Measurements from ENCODE around the gene SLC44A4.
A peak's percentile ranks its signal among the peaks of the same experiment; 100 is the strongest.
"Not testable (repeated sequence)": the region's sequence is repeated elsewhere in the genome, so short reads cannot be mapped to it uniquely, and the experiment has no call there.

Gene SLC44A4

GRCh38 chr6:31819871-31820299 is 58.9 kb downstream of the SLC44A4 start:
- no peak overlapping the region for H2BK120ac ChIP-seq (ENCODE audit: low read depth, low read length)
- H3K9me3 ChIP-seq (ENCODE audit: control insufficient read depth, low read length) = no peaks in the 10 kb centered on the region
- H3K4me2 ChIP-seq (ENCODE audit: low read length, poor library complexity, severe bottlenecking) = no peak overlapping the region
- peak overlapping the region; percentile 10 for H4K8ac ChIP-seq (ENCODE audit: low read length)
- H2AK5ac ChIP-seq (ENCODE audit: low read length, severe bottlenecking) = no peak overlapping the region
- no peak overlapping the region for H2BK5ac ChIP-seq (ENCODE audit: low read depth, low read length, poor library complexity, severe bottlenecking)
- peak overlapping the region; percentile 32 for H3K9ac ChIP-seq (ENCODE audit: low read length)
- no peak overlapping the region for H3K4ac ChIP-seq (ENCODE audit: low read depth in 1 of 2, low read length in 2 of 2)
- no peak overlapping the region for H2AFZ ChIP-seq (ENCODE audit: low read depth, low read length)
- H2BK12ac ChIP-seq (ENCODE audit: low read length in 2 of 2) = no peak overlapping the region
- H3K14ac ChIP-seq (ENCODE audit: low read length in 2 of 2) = no peak overlapping the region
- H3K27me3 ChIP-seq (ENCODE audit: control insufficient read depth in 1 of 2, insufficient read depth in 1 of 2, low read length in 2 of 2) = no peaks in the 10 kb centered on the region
- no peak overlapping the region for H3K4me3 ChIP-seq (ENCODE audit: insufficient read depth in 1 of 2, low read depth in 1 of 2, low read length in 2 of 2)
- no peak overlapping the region for H3K18ac ChIP-seq (ENCODE audit: low read depth in 1 of 2, low read length in 2 of 2)
- DNase-seq = no peak
- H3K36me3 ChIP-seq (ENCODE audit: control insufficient read depth in 1 of 2, insufficient read depth in 2 of 2, low read depth in 1 of 2, low read length in 2 of 2) = no peaks in the 10 kb centered on the region
- no peak overlapping the region for H4K91ac ChIP-seq (ENCODE audit: low read length)
- H2BK15ac ChIP-seq (ENCODE audit: low read depth, poor library complexity, severe bottlenecking) = no peak overlapping the region
- H3K4me1 ChIP-seq (ENCODE audit: control insufficient read depth, insufficient read depth, low read depth, low read length) = peaks cover 16% of the 10 kb centered on the region
- H3K27ac ChIP-seq (ENCODE audit: low read length, poor library complexity, severe bottlenecking) = no peak overlapping the region
- peaks cover 6% of the 10 kb centered on the region for H3K79me1 ChIP-seq (replicated peaks; ENCODE audit: low read length, poor library complexity, severe bottlenecking)
- H3K23ac ChIP-seq (ENCODE audit: low read length in 2 of 2) = no peak overlapping the region

DNA sequence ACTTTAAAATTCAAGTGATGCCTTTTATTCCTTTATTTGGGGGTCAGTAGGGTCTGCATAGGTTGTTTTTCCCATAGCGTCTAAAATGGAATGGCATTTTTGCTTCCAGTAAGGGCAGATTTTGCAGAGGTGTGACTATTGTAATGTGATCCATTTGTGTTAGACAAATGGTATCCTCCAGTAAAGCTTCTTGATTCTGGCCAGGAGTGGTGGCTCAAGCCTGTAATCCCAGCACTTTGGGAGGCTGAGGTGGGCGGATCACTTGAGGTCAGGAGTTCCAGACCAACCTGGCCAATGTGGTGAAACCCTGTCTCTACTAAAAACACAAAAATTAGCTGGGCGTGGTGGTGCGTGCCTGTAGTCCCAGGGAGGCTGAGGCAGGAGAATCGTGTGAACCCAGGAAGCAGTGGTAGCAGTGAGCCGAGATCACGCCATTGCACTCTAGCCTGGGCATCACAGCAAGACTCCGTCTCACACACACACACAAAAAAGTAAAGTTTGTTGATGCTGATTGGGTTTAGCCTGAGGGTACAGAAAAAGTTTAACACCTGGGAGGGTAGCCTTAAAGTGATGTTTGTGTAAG is 60.8 kb downstream of the SLC44A4 start:
- H2AFZ ChIP-seq (ENCODE audit: low read depth, low read length); H3K27me3 ChIP-seq (ENCODE audit: control insufficient read depth in 1 of 2, insufficient read depth in 1 of 2, low read length in 2 of 2); H3K18ac ChIP-seq (ENCODE audit: low read depth in 1 of 2, low read length in 2 of 2); H3K4me2 ChIP-seq (ENCODE audit: low read length, poor library complexity, severe bottlenecking); H4K91ac ChIP-seq (ENCODE audit: low read length); H3K9me3 ChIP-seq (ENCODE audit: control insufficient read depth, low read length); H2BK5ac ChIP-seq (ENCODE audit: low read depth, low read length, poor library complexity, severe bottlenecking); H2AK5ac ChIP-seq (ENCODE audit: low read length, severe bottlenecking); H3K23ac ChIP-seq (ENCODE audit: low read length in 2 of 2); H3K14ac ChIP-seq (ENCODE audit: low read length in 2 of 2); H3K27ac ChIP-seq (ENCODE audit: low read length, poor library complexity, severe bottlenecking); H4K8ac ChIP-seq (ENCODE audit: low read length); H2BK12ac ChIP-seq (ENCODE audit: low read length in 2 of 2); H2BK15ac ChIP-seq (ENCODE audit: low read depth, poor library complexity, severe bottlenecking); H3K36me3 ChIP-seq (ENCODE audit: control insufficient read depth in 1 of 2, insufficient read depth in 2 of 2, low read depth in 1 of 2, low read length in 2 of 2); H3K4ac ChIP-seq (ENCODE audit: low read depth in 1 of 2, low read length in 2 of 2); DNase-seq; H3K79me1 ChIP-seq (replicated peaks; ENCODE audit: low read length, poor library complexity, severe bottlenecking); H2BK120ac ChIP-seq (ENCODE audit: low read depth, low read length): not testable (repeated sequence)
- H3K9ac ChIP-seq (ENCODE audit: low read length) = peak overlapping the region; percentile 81
- peaks cover 15% of the 10 kb centered on the region for H3K4me1 ChIP-seq (ENCODE audit: control insufficient read depth, insufficient read depth, low read depth, low read length)
- 95% methylated on average over 5 of the region's 8 CpGs for WGBS
- H3K4me3 ChIP-seq (ENCODE audit: insufficient read depth in 1 of 2, low read depth in 1 of 2, low read length in 2 of 2) = peak overlapping the region in 1 of 2 experiments; percentile 80

GRCh38 chr6:31817133-31817928 is 61.5 kb downstream of the SLC44A4 start:
- not testable (repeated sequence) for H3K9me3 ChIP-seq (ENCODE audit: control insufficient read depth, low read length); H4K8ac ChIP-seq (ENCODE audit: low read length); H2AFZ ChIP-seq (ENCODE audit: low read depth, low read length); H3K4ac ChIP-seq (ENCODE audit: low read depth in 1 of 2, low read length in 2 of 2); H2BK15ac ChIP-seq (ENCODE audit: low read depth, poor library complexity, severe bottlenecking); H2AK5ac ChIP-seq (ENCODE audit: low read length, severe bottlenecking); H2BK5ac ChIP-seq (ENCODE audit: low read depth, low read length, poor library complexity, severe bottlenecking); H3K23ac ChIP-seq (ENCODE audit: low read length in 2 of 2); H2BK120ac ChIP-seq (ENCODE audit: low read depth, low read length); H3K36me3 ChIP-seq (ENCODE audit: control insufficient read depth in 1 of 2, insufficient read depth in 2 of 2, low read depth in 1 of 2, low read length in 2 of 2); H3K27ac ChIP-seq (ENCODE audit: low read length, poor library complexity, severe bottlenecking); H3K14ac ChIP-seq (ENCODE audit: low read length in 2 of 2); H3K27me3 ChIP-seq (ENCODE audit: control insufficient read depth in 1 of 2, insufficient read depth in 1 of 2, low read length in 2 of 2); H4K91ac ChIP-seq (ENCODE audit: low read length); H2BK12ac ChIP-seq (ENCODE audit: low read length in 2 of 2); DNase-seq; H3K18ac ChIP-seq (ENCODE audit: low read depth in 1 of 2, low read length in 2 of 2); H3K79me1 ChIP-seq (replicated peaks; ENCODE audit: low read length, poor library complexity, severe bottlenecking)
- Histone ChIP-seq H3K9ac (ENCODE audit: low read length) (peak overlapping the region; percentile 81), H3K4me1 (ENCODE audit: control insufficient read depth, insufficient read depth, low read depth, low read length) (peaks cover 13% of the 10 kb centered on the region), H3K4me3 (ENCODE audit: insufficient read depth in 1 of 2, low read depth in 1 of 2, low read length in 2 of 2) (peak overlapping the region; percentile 40 to 80), H3K4me2 (ENCODE audit: low read length, poor library complexity, severe bottlenecking) (peak overlapping the region; percentile 39)
- WGBS = 88% methylated on average over 13 of the region's 37 CpGs

GRCh38 chr6:31815025-31815838 is 63.6 kb downstream of the SLC44A4 start, which contains the start of the genes HSPA1A and HSPA1L:
Gene HSPA1A (plus strand): TSS chr6:31815543. CDS start chr6:31815757, 214 bp downstream.
Gene HSPA1L (minus strand): TSS chr6:31815283. CDS start chr6:31811972, 3,311 bp downstream.
- Histone ChIP-seq H2BK5ac (ENCODE audit: low read depth, low read length, poor library complexity, severe bottlenecking) (peak within 1 kb of the TSS; percentile 66), H3K79me1 (replicated peaks; ENCODE audit: low read length, poor library complexity, severe bottlenecking) (peaks cover 2% of the 10 kb centered on the region), H3K36me3 (ENCODE audit: control insufficient read depth in 1 of 2, insufficient read depth in 2 of 2, low read depth in 1 of 2, low read length in 2 of 2) (no peaks in the 10 kb centered on the region), H3K4me1 (ENCODE audit: control insufficient read depth, insufficient read depth, low read depth, low read length) (peaks cover 8% of the 10 kb centered on the region), H3K4ac (ENCODE audit: low read depth in 1 of 2, low read length in 2 of 2) (peak within 1 kb of the TSS in 1 of 2 experiments; percentile 82), H3K23ac (ENCODE audit: low read length in 2 of 2) (peak within 1 kb of the TSS in 1 of 2 experiments; percentile 24), H3K4me3 (ENCODE audit: insufficient read depth in 1 of 2, low read depth in 1 of 2, low read length in 2 of 2) (peak within 1 kb of the TSS; percentile 58 to 81), H4K8ac (ENCODE audit: low read length) (peak within 1 kb of the TSS; percentile 75), H3K9me3 (ENCODE audit: control insufficient read depth, low read length) (no peaks in the 10 kb centered on the region), H2BK15ac (ENCODE audit: low read depth, poor library complexity, severe bottlenecking) (peak within 1 kb of the TSS; percentile 93), H3K9ac (ENCODE audit: low read length) (peak within 1 kb of the TSS; percentile 91), H3K27ac (ENCODE audit: low read length, poor library complexity, severe bottlenecking) (peak within 1 kb of the TSS; percentile 100), H3K27me3 (ENCODE audit: control insufficient read depth in 1 of 2, insufficient read depth in 1 of 2, low read length in 2 of 2) (no peaks in the 10 kb centered on the region), H2BK120ac (ENCODE audit: low read depth, low read length) (peak within 1 kb of the TSS; percentile 97), H2AFZ (ENCODE audit: low read depth, low read length) (peak within 1 kb of the TSS; percentile 15), H3K14ac (ENCODE audit: low read length in 2 of 2) (no peak within 1 kb of the TSS), H2BK12ac (ENCODE audit: low read length in 2 of 2) (peak within 1 kb of the TSS in 1 of 2 experiments; percentile 45), H3K4me2 (ENCODE audit: low read length, poor library complexity, severe bottlenecking) (peak within 1 kb of the TSS; percentile 84), H3K18ac (ENCODE audit: low read depth in 1 of 2, low read length in 2 of 2) (peak within 1 kb of the TSS; percentile 64 to 84), H2AK5ac (ENCODE audit: low read length, severe bottlenecking) (no peak within 1 kb of the TSS), H4K91ac (ENCODE audit: low read length) (peak within 1 kb of the TSS; percentile 43)
- peak; percentile 97 for DNase-seq
- WGBS = 6% methylated on average over 42 of the region's 56 CpGs

All from mesenchymal stem cell (in vitro differentiated cells and primary cell).